HG03460 (cell line): ENCODE measurements around the gene KYAT1.
"Not testable (repeated sequence)": the region's sequence is repeated elsewhere in the genome, so short reads cannot be mapped to it uniquely, and the experiment has no call there.

Source experiments
- ATAC-seq: cut with Tn5 transposase; IDR thresholded peaks from one replicate; pipeline ENCODE4 v1.9.1; 2021; ENCODE audit not compliant: unreplicated experiment

KYAT1 gene

GRCh38 chr9:128843171-128843570, 38.6 kb downstream of the KYAT1 start:
- not testable (repeated sequence) for ATAC-seq

- no peak for ATAC-seq
Measured at GRCh38 chr9:128841694-128842492, 39.9 kb downstream of the KYAT1 start.

- no peak for ATAC-seq
Measured at GRCh38 chr9:128840524-128840923, 41.2 kb downstream of the KYAT1 start.

GRCh38 chr9:128838338-128838737, 43.4 kb downstream of the KYAT1 start:
- ATAC-seq, result no peak

GRCh38 chr9:128836509-128837145, 45.1 kb downstream of the KYAT1 start:
- ATAC-seq, result no peak

GRCh38 chr9:128835246-128836210, 46.2 kb downstream of the KYAT1 start:
- no peak for ATAC-seq

- ATAC-seq, result no peak
Measured at GRCh38 chr9:128833696-128834095, 48.1 kb downstream of the KYAT1 start.

- ATAC-seq, result peak; percentile 99
Measured at GRCh38 chr9:128829477-128830251, 52.1 kb downstream of the KYAT1 start, which contains the start of gene SPOUT1. SPOUT1 (minus strand) TSS chr9:128829794; CDS start chr9:128829780, 14 bp downstream.

- ATAC-seq, result peak; percentile 3
Measured at GRCh38 chr9:128828719-128829452, 52.9 kb downstream of the KYAT1 start.

- no peak for ATAC-seq
Measured at GRCh38 chr9:128828267-128828666, 53.5 kb downstream of the KYAT1 start.

GRCh38 chr9:128825923-128826700, 55.6 kb downstream of the KYAT1 start:
- ATAC-seq, result no peak

- ATAC-seq, result no peak
Measured at GRCh38 chr9:128824911-128825310, 56.8 kb downstream of the KYAT1 start.

- no peak for ATAC-seq
Measured at GRCh38 chr9:128823903-128824406, 57.8 kb downstream of the KYAT1 start.

GRCh38 chr9:128823362-128823902, 58.3 kb downstream of the KYAT1 start:
- no peak for ATAC-seq

- ATAC-seq, result no peak
Measured at GRCh38 chr9:128822407-128823042, 59.2 kb downstream of the KYAT1 start.

GRCh38 chr9:128821584-128822406, 60.0 kb downstream of the KYAT1 start:
- ATAC-seq, result no peak
